ENCODE results near the gene NRG4. TPM values are rescaled to one million over a fixed set of nuclear protein-coding genes. Genes with fewer than 3 reads are reported as not detected.
"Not testable (repeated sequence)": the region's sequence is repeated elsewhere in the genome, so short reads cannot be mapped to it uniquely, and the experiment has no call there.

Gene NRG4
- total RNA-seq, 1 donor: 0.54 TPM

DNA sequence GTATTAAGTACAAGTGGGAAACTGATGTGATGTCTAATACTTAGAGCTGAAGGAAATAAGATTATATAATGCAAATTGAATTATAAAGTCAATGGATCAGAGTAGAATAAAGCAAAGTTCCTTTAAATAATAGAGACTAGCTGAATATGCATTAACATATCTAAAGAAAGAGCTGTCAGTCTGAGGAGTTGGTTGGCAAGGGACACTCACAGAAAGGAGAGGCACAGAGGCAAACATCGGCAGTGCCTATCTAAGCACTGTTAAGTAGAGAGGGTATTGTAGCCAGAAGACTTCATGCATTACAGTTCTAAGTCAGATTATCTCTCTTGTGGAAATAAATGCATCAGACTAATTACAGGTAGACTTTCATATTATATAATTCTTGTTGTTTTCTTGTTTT is 16.6 kb downstream of the NRG4 start:
- no peak for DNase-seq (ENCODE audit: low read depth in 2 of 3, low spot score in 2 of 3)

DNA sequence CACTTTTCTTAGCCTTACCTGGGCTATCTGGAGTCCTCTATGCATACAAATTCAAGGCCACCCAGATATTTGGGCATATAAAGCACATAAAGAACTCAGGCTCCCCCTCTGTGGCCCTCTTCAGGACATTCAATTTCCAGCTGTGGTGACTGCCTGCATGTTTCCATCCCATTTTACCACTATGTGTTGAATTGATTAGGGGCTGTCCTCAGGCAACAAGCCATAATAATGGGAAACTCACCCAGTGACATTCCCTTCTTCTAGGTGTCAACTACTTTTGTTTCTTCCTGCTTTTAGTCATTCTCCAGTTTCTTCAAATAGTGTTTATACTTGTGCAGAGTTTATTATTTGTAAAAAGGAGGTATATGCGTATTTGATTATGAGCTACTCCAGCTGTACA is 18.0 kb downstream of the NRG4 start:
- DNase-seq (ENCODE audit: low read depth in 2 of 3, low spot score in 2 of 3): no peak

DNA sequence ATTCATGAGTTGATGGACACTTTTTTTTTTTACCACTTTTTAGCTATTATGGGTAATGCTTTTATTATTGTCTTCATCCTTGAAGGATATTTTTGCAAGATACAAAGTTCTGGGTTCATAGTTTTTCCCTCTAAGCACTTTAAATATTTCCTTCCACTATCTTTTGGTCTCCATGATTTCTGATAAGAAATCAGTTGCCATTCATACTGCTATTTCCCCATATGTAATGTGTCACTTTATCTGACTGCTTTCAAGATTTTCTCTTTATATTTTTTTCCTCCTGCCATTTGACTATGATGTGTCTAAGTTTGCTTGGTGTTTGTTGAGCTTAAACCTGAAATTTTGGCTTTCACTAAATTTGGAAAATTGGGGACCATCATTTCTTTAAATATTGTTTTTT is 19.3 kb downstream of the NRG4 start:
- DNase-seq (ENCODE audit: low read depth in 2 of 3, low spot score in 2 of 3): no peak

DNA sequence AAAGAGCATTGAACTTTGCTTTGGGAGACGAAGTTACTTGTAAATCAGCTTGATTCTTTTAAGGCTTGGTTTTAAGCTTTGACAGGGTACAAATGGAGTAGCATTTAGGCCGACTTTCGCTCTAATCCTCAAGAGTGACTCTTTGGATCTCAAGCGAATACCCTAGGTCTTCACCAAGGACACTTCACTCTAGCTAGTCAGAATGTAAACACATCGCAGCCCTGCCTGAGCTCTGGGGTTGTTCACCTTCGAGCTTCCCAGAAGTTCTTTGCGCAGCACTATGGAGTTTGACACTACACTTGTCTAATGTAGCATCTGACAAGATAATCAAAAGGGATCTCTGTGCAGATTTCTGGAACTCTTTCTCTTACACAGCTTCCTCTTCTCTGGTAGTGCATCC is 22.3 kb downstream of the NRG4 start:
- no peak for DNase-seq (ENCODE audit: low read depth in 2 of 3, low spot score in 2 of 3)

DNA sequence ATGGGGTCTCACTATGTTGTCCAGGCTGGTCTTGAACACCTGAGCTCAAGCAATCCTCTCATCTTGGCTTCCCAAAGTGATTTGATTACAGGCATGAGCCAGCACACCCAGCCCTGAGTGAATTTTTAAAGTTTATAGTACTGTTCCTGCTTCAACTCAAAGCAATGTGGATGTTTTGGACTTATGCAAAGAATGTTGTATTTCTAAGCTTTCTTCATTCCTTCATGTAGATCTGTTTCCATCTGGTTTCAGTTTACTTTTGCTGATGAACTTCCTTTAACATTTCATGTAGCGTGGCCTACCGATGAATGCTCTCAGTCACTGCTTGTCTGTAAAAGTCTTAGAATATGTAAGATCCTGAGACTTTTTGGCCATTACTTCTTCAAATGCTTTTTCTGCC is 23.2 kb downstream of the NRG4 start:
- no peak for DNase-seq (ENCODE audit: low read depth in 2 of 3, low spot score in 2 of 3)

DNA sequence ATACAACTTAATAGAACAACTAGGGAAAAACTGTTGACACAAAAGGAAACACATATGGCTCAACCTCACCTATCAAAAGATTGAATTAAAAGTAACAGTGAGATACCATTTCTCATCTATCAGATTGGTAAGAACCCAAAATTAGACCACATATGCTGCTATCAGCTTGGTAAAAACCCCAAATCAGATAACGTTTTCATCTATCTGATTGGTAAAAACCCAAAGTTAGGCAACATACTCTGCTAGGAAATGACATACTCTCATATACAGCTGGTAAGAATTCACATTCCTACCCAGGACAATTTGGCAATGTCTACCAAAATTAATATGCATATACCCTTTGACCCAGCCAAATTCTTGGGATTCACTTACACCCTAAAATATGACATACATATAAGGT is 26.3 kb downstream of the NRG4 start:
- no peak for DNase-seq (ENCODE audit: low read depth in 2 of 3, low spot score in 2 of 3)

DNA sequence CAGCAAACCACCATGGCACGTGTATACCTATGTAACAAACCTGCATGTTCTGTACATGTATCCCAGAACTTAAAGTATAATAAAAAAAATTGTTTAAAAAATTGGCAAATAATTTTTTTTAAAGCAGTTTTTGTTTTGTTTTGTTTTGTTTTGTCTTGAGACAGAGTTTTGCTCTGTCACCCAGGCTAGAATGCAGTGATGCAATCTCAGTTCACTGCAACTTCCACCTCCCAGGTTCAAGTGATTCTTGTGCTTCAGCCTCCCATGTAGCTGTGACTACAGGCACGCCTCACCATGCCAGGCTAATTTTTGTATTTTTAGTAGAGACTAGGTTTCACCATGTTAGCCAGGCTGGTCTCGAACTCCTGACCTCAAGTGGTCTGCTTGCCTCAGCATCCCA is 27.5 kb downstream of the NRG4 start:
- DNase-seq (ENCODE audit: low read depth in 2 of 3, low spot score in 2 of 3): not testable (repeated sequence)

DNA sequence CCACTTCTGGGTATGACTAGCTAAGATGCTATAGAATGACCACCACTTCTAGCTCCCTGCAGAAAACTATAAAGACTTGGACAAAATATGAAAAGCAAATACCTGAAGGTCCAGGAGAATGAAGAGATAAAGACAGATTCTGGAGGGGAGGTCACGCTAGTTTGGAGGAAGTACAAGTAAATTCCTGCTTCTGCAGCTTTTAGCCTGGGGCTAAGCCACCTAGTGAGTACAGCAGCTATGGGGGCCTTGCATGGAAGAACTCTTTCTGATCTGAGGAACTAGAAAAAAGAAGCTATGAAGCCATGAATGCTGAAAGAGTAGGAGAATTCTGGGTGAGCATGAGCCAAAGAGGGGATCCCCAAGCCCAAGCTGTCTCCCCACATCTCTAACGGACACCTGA is 29.8 kb downstream of the NRG4 start:
- DNase-seq (ENCODE audit: low read depth in 2 of 3, low spot score in 2 of 3): no peak

DNA sequence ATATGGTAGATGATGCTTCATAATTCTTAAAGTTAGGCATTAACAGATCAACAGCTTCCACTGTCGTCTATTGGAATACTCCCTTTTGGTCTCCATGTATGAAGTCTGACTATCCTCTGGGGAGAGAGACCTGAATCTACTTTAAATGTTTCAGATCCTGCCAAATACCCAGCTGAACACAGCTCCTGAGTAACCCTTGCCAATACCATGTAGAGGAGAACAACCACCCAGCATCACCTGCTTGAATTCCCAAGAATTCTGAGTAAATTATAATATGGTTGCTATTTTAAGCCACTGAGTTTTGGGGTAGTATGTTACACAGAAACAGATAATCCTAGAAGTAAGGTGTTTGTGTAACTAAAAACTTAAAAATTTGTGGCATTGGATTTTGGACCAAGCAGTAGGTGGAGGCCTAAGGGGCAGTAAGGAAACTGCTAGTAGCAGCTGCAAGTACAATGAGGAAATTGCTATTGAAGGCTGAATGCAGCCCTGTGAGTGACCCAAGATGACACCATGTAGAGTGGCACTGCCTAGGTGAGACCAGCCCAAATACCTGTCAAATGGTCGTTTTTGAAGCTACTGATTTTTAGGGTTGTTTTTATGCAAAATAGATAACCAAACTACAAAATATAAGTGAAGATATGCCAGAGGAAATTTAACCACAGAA is 30.9 kb downstream of the NRG4 start:
- no peak for DNase-seq (ENCODE audit: low read depth in 2 of 3, low spot score in 2 of 3)

DNA sequence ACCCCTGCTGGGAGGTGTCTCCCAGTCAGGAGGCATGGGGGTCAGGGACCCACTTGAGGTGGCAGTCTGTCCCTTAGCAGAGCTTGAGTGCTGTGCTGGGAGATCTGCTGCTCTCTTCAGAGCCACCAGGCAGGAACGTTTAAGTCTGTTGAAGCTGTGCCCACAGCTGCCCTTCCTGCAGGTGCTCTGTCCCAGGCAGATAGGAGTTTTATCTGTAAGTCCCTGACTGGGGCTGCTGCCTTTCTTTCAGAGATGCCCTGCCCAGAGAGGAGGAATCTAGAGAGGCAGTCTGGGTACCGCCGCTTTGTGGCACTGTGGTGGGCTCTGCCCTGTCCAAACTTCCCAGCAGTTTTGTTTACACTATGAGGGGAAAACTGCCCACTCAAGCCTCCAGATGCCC is 35.5 kb downstream of the NRG4 start:
- not testable (repeated sequence) for DNase-seq (ENCODE audit: low read depth in 2 of 3, low spot score in 2 of 3)

DNA sequence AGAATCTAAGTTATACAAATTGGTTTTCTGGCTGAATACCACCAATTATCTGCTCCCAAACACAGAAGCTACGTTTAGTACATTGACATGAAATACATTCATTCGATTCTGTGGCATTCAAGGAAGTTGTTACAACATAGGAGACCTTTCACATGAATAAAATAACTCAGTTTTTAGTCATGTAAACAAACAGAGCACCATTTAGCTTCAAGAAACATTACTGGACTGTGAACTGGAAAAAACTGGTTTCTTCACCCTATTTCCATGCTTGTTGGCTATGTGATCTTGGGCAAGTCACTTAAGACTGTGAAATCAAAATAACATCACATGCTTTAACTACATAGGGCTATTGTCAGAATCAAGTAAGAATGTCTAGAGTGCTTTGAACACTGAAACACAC is 46.2 kb downstream of the NRG4 start:
- no peak for DNase-seq (ENCODE audit: low read depth in 2 of 3, low spot score in 2 of 3)

DNA sequence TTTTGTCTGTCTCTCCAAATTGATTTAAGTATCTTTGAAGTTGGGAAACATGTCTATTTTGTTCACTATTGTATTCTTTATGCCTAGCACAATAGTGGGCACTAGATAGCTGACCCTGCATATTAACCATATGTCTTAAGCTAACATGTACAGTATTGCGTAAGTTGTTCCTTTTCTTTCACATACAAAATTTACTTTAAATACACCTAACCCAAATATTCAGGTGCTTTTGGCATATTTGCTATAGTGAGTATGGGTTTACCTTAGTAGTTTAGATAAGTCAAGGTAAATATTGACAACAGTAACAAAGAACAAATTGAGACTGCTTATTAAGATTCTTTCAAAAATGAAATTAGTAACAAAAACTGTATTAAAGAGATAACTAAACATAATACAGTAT is 50.9 kb downstream of the NRG4 start:
- no peak for DNase-seq (ENCODE audit: low read depth in 2 of 3, low spot score in 2 of 3)

DNA sequence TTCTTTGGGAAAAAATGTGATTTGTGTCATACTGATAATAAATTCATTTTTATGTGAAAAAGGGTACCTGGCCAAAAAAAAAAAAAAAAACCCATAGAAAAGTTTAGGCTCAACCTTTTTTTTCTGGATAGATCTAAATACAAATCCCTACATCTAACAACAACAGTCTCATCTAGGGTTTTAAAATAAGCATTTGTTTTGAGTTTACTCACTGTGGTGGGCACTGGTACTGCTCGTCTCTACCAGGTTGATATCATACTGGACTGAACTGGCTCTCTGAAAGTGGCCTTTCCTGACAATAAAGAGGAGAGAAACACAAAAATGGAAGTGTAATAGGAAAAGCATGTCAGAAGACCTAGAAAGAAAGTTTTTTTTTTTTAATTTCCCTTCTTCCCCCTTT is 56.5 kb downstream of the NRG4 start:
- no peak for DNase-seq (ENCODE audit: low read depth in 2 of 3, low spot score in 2 of 3)

DNA sequence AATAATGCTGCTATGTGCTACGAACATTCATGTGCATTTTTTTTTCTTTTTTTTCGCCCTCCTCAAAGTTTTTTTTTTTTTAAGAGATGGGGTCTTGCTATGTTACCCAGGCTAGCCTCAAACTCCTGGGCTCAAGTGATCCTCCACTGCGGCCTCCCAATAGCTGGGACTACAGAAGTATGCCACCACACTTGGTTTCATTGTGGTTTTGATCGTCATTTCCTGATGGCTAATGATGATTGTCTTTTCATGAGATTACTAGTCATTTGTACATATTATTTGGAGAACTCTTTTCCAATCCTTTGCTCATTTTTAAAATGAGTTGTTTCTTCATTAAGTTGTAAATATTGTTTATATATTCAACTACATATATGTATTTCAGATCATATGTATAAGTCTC is 59.7 kb downstream of the NRG4 start:
- peak in 1 of 3 donors; percentile 13 for DNase-seq (ENCODE audit: low read depth in 2 of 3, low spot score in 2 of 3)

DNA sequence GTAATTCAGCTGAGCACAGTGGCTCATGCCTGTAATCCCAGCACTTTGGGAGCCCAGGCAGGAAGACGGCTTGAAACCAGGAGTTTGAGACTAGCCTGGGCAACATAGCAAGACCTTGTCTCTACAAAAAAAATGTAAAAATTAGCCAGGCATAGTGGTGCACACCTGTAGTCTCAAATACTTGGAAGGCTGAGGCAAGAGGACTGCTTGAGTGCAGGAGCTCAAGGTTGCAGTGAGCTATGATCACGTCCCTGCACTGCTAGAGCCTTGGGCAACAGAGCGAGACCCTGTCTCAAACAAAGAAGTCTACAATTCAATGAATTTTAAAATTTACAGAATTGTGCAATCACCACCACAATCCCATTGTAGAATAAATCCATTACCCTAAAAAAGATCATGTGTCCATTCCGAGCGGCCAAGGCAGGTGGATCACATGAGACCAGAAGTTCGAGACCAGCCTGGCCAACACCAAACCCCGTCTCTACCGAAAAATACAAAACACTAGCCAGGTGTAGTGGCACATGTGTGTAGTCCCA is 63.4 kb downstream of the NRG4 start:
- DNase-seq (ENCODE audit: low read depth in 2 of 3, low spot score in 2 of 3): no peak

DNA sequence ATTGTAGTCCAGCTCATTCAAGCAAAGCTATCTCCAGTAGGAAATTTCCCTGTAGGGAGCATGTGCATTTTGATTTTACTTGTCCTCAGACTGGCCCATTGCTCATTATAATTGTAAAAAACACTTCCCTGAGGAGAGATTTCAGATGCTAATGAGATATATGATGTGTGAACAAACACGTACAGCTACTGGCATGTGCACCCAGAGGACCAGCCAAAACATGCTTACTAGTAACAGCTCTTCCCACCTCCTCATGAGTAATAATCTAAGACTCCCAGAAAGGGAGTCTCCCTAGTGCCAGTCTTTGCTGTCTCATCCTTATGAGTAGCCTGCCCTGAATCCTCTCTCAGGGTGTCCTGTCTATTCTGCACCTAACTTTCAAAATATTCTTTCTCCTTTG is 65.1 kb downstream of the NRG4 start:
- DNase-seq (ENCODE audit: low read depth in 2 of 3, low spot score in 2 of 3): no peak

DNA sequence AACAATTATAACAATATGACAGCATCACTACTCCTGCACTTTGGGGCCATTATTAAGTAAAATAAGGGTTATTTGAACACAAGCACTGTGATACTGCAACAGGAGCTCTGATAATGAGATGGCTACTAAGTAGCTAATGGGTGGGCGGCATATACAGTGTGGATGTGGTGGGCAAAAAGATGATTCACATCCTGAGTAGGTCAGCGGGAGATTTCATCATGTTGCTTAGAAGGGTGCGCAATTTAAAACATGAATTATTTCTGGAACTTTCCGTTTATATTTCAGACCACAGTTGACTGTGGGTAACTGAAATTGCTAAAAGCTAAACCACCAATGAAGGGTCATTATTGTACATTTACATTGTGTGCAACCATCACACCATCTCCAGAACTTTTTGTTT is 66.3 kb downstream of the NRG4 start:
- DNase-seq (ENCODE audit: low read depth in 2 of 3, low spot score in 2 of 3): peak in 1 of 3 donors; percentile 28

DNA sequence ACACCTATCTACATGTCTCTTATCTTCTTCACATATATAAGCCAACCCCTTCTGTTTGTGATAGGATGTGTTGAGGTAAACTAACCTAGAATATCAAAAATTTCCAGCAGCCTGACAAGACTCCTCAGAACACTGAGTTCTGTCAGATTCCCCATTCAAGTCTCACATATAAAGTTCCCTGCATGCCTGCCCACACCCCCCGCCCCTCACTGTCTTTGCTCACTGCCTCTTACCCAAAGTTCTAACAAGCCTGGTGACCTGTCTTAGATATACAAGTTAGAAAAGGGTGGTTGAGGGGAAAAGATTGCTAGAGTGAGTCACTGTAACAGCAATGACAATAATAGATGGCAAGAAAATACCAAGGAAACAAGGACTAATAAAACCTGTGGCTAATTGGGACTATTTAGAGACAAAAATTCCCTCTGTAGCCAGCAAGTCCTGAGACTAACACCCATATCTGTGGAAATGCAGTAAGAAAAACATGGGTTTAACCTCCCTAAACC is 68.5 kb downstream of the NRG4 start:
- no peak for DNase-seq (ENCODE audit: low read depth in 2 of 3, low spot score in 2 of 3)

DNA sequence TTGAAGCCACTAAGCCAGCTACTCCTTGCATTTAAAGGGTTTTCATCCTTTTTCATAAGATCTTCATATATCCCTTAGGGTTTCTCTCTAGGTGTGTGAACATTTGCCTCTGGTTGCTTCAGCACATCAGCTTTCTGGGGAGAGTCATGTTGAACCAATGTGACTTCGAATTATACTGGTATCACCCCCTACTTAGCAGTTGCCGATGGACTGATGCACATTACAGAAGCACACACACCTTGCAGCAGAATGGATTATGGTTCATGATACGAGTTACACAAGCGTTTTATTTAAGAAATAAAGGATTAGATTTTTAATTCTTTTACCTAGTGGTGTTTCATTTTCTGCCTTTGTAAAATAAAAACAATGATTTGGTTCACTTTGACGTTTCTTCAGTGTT is 69.0 kb downstream of the NRG4 start:
- no peak for DNase-seq (ENCODE audit: low read depth in 2 of 3, low spot score in 2 of 3)

DNA sequence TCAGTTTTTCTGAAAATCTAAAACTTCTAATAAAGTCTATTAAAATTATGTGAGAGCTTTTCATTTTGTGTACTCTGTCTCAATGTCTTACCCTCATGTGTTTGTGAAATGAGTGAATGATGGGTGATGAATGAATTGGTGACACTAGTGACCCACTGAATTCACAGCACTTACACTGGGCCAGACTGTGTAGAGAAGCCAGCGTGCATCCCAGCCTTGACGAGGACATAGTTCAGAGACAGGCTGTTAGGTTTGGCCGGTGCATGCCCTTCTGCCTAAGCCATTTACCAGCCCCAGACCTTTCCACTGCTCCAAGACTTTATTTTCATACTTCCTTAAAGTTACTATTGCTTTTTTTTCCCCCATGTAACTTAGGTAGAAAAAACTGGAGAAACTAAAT is 69.8 kb downstream of the NRG4 start:
- no peak for DNase-seq (ENCODE audit: low read depth in 2 of 3, low spot score in 2 of 3)

DNA sequence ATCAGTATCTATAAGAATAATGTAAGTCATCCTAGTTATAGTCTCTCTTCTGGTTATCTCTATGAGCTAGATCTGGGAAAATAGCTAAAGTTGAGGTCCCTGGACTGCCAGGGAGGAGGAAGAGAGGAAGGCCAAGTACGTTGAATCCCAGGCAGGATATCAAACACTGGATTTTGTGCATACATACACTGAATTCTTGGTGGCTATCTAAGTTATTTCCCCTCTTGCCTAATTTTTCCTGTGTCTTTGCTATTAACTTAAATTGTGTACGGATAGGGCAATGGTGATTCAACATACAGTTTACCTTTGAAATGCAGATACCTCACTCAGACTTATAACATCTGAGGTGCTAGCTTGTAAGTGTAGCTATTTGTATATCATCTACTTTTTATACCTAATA is 81.4 kb downstream of the NRG4 start:
- DNase-seq (ENCODE audit: low read depth in 2 of 3, low spot score in 2 of 3): no peak

DNA sequence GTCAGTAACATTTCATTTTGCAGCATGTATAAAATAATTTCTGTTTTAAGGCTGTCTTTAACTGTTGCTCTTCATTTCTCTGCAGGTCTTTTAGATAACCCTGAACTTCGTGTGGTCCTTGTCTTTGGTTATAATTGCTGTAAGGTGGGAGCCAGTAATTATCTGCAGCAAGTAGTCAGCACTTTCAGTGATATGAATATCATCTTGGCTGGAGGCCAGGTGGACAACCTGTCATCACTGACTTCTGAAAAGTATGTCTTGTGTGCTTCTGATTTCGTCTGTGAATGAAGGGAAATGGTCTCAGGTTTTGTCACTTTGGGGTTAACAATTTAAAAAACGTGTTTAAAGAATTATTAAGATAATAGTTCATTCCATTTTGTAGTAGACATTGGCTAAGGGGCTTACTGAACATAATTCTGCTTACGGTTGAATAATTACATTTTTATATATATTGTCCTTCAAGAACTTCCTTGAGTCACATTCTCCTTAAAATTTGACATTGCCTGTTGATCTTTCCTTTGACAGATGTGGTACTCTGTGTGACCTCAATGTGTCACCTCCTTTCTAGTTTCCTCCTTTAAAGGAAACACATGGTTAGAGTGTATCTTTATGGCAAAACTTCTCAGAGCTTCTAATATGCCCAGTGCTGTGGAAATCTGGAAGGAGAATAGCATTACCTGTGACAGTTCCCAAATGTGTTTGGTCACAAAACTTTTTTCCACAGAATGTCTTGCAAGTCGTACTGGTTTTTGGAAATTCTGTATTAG is 82.2 kb downstream of the NRG4 start:
- peak in 1 of 3 donors; percentile 4 for DNase-seq (ENCODE audit: low read depth in 2 of 3, low spot score in 2 of 3)

Measured in hematopoietic multipotent progenitor cell (in vitro differentiated cells).